GM12878 (cell line): ENCODE measurements around the gene GALNT16. TPM values are rescaled to one million over a fixed set of nuclear protein-coding genes. Genes with fewer than 3 reads are reported as not detected.

Source experiments
- ATAC-seq: fragments of 200-7000 bp; cut with Tn5 transposase; 3 replicates; pipeline ENCODE4 v1.9.1; 2020; ENCODE audit warnings: mild to moderate bottlenecking, moderate library complexity
- BruUV-seq: library from RNA; stranded (reverse); fragments of 400-500 nt; replicated peaks from 2 replicates; lab custom pipeline; 2021; lab: Mats Ljungman, UMichigan
- CTCF ChIA-PET: fragments of 300-600 bp; sonication (Branson Sonifier 250); formaldehyde crosslinking; extraction: SDS; loops from one replicate; lab custom pipeline; 2021; ENCODE audit warnings: inconsistent platforms; lab: Yijun Ruan, JAX
- POLR2A ChIA-PET: fragments of 350-600 bp; formaldehyde crosslinking; extraction: SDS; loops from one replicate; lab custom pipeline; 2021; ENCODE audit warnings: inconsistent platforms; lab: Charles Lee
- RAD21 ChIA-PET: fragments of 300-600 bp; sonication (Branson Sonifier 250); formaldehyde crosslinking; loops from one replicate; lab custom pipeline; 2023; ENCODE audit warnings: antibody characterized with exemption; ENCODE audit not compliant: unreplicated experiment; lab: Charles Lee
- SMC1A ChIA-PET: fragments of 300-600 bp; sonication (Branson Sonifier 250); formaldehyde crosslinking; loops from one replicate; lab custom pipeline; 2023; ENCODE audit not compliant: unreplicated experiment, uncharacterized antibody; lab: Charles Lee
- DNase-seq: peaks from one replicate; pipeline ENCODE4 v3.0.0-alpha.2; 2011; ENCODE audit warnings: low read depth, low spot score
- FAIRE-seq: peaks from 3 replicates; lab custom pipeline; 2011; peaks lifted over from hg19 to GRCh38; lab: Jason Lieb, UNC
- H2AFZ ChIP-seq: 2 replicates; pipeline ENCODE4 v1.6.0; 2011; ENCODE audit warnings: low read depth, low read length, control low read depth; ENCODE audit not compliant: control insufficient read depth
- H3K27ac ChIP-seq: 2 replicates; pipeline ENCODE4 v1.5.1; 2011; ENCODE audit warnings: control low read depth; ENCODE audit not compliant: control insufficient read depth, insufficient read depth
- H3K27me3 ChIP-seq, 2 experiments: replicated peaks in 1 of 2; 2 replicates each; pipeline versions ENCODE4 v1.6.0 to v1.6.1; 2011; ENCODE audit warnings: low read length in 1 of 2; ENCODE audit not compliant: control insufficient read depth in 2 of 2, insufficient read depth in 2 of 2
- H3K36me3 ChIP-seq, 2 experiments: 2 replicates each; pipeline ENCODE4 v1.5.1; 2011; ENCODE audit warnings: low read length in 1 of 2; ENCODE audit not compliant: control insufficient read depth in 2 of 2, insufficient read depth in 2 of 2
- H3K4me1 ChIP-seq: 2 replicates; pipeline ENCODE4 v1.6.1; 2011; ENCODE audit warnings: mild to moderate bottlenecking, low read length, moderate library complexity, mixed read lengths; ENCODE audit not compliant: control insufficient read depth, insufficient read depth
- H3K4me2 ChIP-seq: 2 replicates; pipeline ENCODE4 v1.6.0; 2011; ENCODE audit warnings: control low read depth; ENCODE audit not compliant: control insufficient read depth, insufficient read depth
- H3K4me3 ChIP-seq: fragments of 200-600 bp; sonication (generic); 2 replicates; pipeline ENCODE4 v1.5.1; 2016
- H3K79me2 ChIP-seq: 2 replicates; pipeline ENCODE4 v1.6.0; 2011; ENCODE audit warnings: low read length; ENCODE audit not compliant: control insufficient read depth, insufficient read depth
- H3K9ac ChIP-seq: 2 replicates; pipeline ENCODE4 v1.8.0; 2011; ENCODE audit warnings: low read length, control low read depth, mixed read lengths; ENCODE audit not compliant: control insufficient read depth, insufficient read depth
- H3K9me3 ChIP-seq: replicated peaks from 3 replicates; pipeline ENCODE4 v1.5.1; 2011; ENCODE audit warnings: mild to moderate bottlenecking, low read length; ENCODE audit not compliant: control insufficient read depth, insufficient read depth
- H4K20me1 ChIP-seq: 2 replicates; pipeline ENCODE4 v1.6.0; 2011; ENCODE audit not compliant: control insufficient read depth, insufficient read depth
- CBX3 ChIP-seq: fragments of 200-600 bp; sonication (generic); IDR thresholded peaks from 2 replicates; pipeline ENCODE4 v1.6.1; 2016; ENCODE audit warnings: low read depth, borderline replicate concordance
- GATAD2B ChIP-seq: fragments of 450-650 bp; conservative IDR thresholded peaks from 2 replicates; pipeline ENCODE4 v1.6.1; 2017; ENCODE audit warnings: low read depth, mild to moderate bottlenecking, moderate library complexity
- IRF4 ChIP-seq: IDR thresholded peaks from 2 replicates; pipeline ENCODE4 v1.6.1; 2011; ENCODE audit warnings: low read depth, low read length
- JUNB ChIP-seq: IDR thresholded peaks from 2 replicates; pipeline ENCODE4 v1.6.1; 2016; ENCODE audit warnings: antibody characterized with exemption, mild to moderate bottlenecking
- NR2F1 ChIP-seq: fragments of 450-650 bp; conservative IDR thresholded peaks from 2 replicates; pipeline ENCODE4 v1.6.1; 2017; ENCODE audit warnings: mild to moderate bottlenecking
- PML ChIP-seq: IDR thresholded peaks from 2 replicates; pipeline ENCODE4 v1.6.1; 2012; ENCODE audit warnings: low read length, inconsistent platforms
- POU2F2 ChIP-seq: IDR thresholded peaks from 3 replicates; pipeline ENCODE4 v1.6.1; 2011; ENCODE audit warnings: low read depth, mild to moderate bottlenecking, low read length, borderline replicate concordance
- WGBS: methylation state at CpG from one replicate; pipeline ENCODE4 v1.1.6; 2016; ENCODE audit warnings: low lambda C conversion rate; ENCODE audit not compliant: insufficient replicate concordance, insufficient coverage; ENCODE audit errors: missing lambda C conversion rate; 5-methylcytosine and 5-hydroxymethylcytosine counted together
- in situ Hi-C: fragments of 300-500 bp; cut with MboI; formaldehyde crosslinking; loops from 9 replicates; pipeline ENCODE4 v1.14.3; 2018; ENCODE audit warnings: mixed read lengths
- intact Hi-C: fragments of 100-400 bp; cut with micrococcal nuclease; formaldehyde crosslinking; loops from one replicate; pipeline ENCODE4 v1.14.2; 2022; ENCODE audit not compliant: unreplicated experiment
- polyA plus RNA-seq, 11 experiments: library from polyadenylated mRNA; depleted of rRNA in 4 of 11; unstranded in 6 of 11; stranded (reverse) in 5 of 11; fragments of >200 nt; fragmentation: Nextera tagmentation in 4 of 11; fragmentation: Illumina TruSeq in 1 of 11; extraction: Ambion mirVana in 4 of 11; extraction: Trizol in 1 of 11; gene quantifications; 1 replicate in 1 of 11; 2 replicates in 10 of 11; pipeline versions ENCODE4 v1.2.1 to v1.2.3, GENCODE V29; 2011 to 2016; ENCODE audit warnings: inconsistent platforms in 2 of 11, missing spikeins in 2 of 11, low read depth in 1 of 11
- total RNA-seq, 4 experiments: library from RNA; depleted of rRNA in 3 of 4; stranded (reverse); fragments of >200 nt in 3 of 4; fragmentation: Illumina TruSeq in 1 of 4; extraction: Trizol in 1 of 4; gene quantifications; 2 replicates each; pipeline versions ENCODE4 v1.2.1 to v1.2.3, GENCODE V29; 2013 to 2021
- TF ChIP-seq, protein P1 (sequence below): IDR thresholded peaks from 2 replicates; pipeline ENCODE4 v1.6.1; 2011; ENCODE audit warnings: low read depth, low read length, improper control_type of control experiment, borderline replicate concordance
- TF ChIP-seq, protein P2 (sequence below): IDR thresholded peaks from 2 replicates; pipeline ENCODE4 v1.6.1; 2012; ENCODE audit warnings: low read length, inconsistent platforms
- TF ChIP-seq, protein P3 (sequence below): fragments of 450-650 bp; IDR thresholded peaks from 2 replicates; pipeline ENCODE4 v1.6.1; 2014; ENCODE audit warnings: mild to moderate bottlenecking

The GALNT16 gene
- total and polyA plus RNA-seq, 10 of the 15 experiments (the other 5 are each of a cell fraction or from before 2014, with no cell fraction given), result under 0.01 to 0.08 (median 0.03) TPM; not detected in 3

DNA sequence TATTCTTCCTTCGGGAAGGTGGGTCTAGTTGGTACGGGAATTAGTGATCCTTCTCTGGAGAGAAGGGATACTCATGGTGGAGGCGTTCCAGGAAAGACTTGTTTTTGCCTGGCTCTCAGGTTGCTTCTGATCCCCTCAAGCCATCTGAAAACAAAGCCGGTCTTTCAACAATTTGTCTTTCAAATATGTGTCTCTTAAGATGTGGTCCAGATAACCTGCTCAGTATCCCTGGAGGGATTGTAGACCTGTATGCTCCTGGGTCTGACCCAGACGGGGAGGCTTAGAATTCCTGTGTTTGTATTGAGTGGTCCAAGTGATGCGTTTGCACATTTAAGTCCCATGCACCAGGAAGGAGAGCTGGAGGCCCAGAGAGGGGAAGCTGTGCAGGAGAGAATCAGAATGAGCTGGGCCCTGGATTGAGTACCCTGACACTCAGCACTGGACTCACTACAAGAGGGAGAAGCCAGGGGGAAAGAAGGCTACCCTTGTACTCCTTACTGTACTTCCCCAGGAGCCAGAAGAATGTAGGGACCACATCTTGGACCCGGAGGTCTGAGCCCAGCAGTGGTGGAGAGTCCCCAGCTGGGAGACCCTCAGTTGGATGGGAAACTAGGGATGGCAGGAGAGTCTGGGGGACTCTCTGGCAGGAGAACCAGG, 97.7 kb downstream of the GALNT16 start:
- in situ Hi-C loops, result no loop called here
- 81% methylated on average over 7 of the region's 7 CpGs for WGBS
- no peaks in the 10 kb centered on the region for H4K20me1 ChIP-seq
- H3K4me2 ChIP-seq, result no peak overlapping the region
- CTCF ChIA-PET, result interaction anchor here (0.6 to 2.4 kb wide), 7 partner anchors 9 to 461 kb away, joined by 3 to 15 read pairs (median 3); no protein-coding TSS in a partner anchor
- peaks cover 51% of the 10 kb centered on the region for H3K4me1 ChIP-seq
- SMC1A ChIA-PET, result interaction anchor here (0.5 to 4.0 kb wide), 7 partner anchors 10 to 84 kb away, joined by 3 to 24 read pairs (median 6); partner anchors contain the start of genes ERH and SLC39A9
- RAD21 ChIA-PET, result interaction anchor here (0.6 to 11.5 kb wide), 6 partner anchors 14 to 542 kb away, joined by 3 to 143 read pairs (median 4); partner anchors contain the start of genes ERH and SLC39A9
- DNase-seq (no peak), ATAC-seq (no peak), FAIRE-seq (no peak)
- no peak overlapping the region for H3K4me3 ChIP-seq
- H3K27me3 ChIP-seq, result no peaks in the 10 kb centered on the region
- TF ChIP-seq POU2F2 (no peak), PML (no peak), JUNB (no peak), CBX3 (no peak), IRF4 (no peak), NR2F1 (no peak), GATAD2B (no peak)
- TF ChIP-seq, protein P1, sequence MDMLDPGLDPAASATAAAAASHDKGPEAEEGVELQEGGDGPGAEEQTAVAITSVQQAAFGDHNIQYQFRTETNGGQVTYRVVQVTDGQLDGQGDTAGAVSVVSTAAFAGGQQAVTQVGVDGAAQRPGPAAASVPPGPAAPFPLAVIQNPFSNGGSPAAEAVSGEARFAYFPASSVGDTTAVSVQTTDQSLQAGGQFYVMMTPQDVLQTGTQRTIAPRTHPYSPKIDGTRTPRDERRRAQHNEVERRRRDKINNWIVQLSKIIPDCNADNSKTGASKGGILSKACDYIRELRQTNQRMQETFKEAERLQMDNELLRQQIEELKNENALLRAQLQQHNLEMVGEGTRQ, result no peak
- TF ChIP-seq, protein P2, sequence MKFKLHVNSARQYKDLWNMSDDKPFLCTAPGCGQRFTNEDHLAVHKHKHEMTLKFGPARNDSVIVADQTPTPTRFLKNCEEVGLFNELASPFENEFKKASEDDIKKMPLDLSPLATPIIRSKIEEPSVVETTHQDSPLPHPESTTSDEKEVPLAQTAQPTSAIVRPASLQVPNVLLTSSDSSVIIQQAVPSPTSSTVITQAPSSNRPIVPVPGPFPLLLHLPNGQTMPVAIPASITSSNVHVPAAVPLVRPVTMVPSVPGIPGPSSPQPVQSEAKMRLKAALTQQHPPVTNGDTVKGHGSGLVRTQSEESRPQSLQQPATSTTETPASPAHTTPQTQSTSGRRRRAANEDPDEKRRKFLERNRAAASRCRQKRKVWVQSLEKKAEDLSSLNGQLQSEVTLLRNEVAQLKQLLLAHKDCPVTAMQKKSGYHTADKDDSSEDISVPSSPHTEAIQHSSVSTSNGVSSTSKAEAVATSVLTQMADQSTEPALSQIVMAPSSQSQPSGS, result no peak
- TF ChIP-seq, protein P3, sequence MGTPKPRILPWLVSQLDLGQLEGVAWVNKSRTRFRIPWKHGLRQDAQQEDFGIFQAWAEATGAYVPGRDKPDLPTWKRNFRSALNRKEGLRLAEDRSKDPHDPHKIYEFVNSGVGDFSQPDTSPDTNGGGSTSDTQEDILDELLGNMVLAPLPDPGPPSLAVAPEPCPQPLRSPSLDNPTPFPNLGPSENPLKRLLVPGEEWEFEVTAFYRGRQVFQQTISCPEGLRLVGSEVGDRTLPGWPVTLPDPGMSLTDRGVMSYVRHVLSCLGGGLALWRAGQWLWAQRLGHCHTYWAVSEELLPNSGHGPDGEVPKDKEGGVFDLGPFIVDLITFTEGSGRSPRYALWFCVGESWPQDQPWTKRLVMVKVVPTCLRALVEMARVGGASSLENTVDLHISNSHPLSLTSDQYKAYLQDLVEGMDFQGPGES, result no peak
- intact Hi-C loops, result loop anchor here (5.0 kb wide), 1 partner anchor 105 kb away; no protein-coding TSS in a partner anchor
- no peak overlapping the region for H2AFZ ChIP-seq
- no peaks in the 10 kb centered on the region for H3K9me3 ChIP-seq
- H3K79me2 ChIP-seq, result no peaks in the 10 kb centered on the region
- BruUV-seq, result no TSS peak
- POLR2A ChIA-PET, result interaction anchor here (0.7 to 9.1 kb wide), 9 partner anchors 9 to 39 kb away, joined by 3 to 100 read pairs (median 4); partner anchors contain the start of genes ERH and SLC39A9
- no peak overlapping the region for H3K9ac ChIP-seq
- no peaks in the 10 kb centered on the region for H3K36me3 ChIP-seq
- no peak overlapping the region for H3K27ac ChIP-seq
